Activated naive CD8-positive, alpha-beta T cell treated with anti-CD3 and anti-CD28 coated beads, Interleukin-2, amount 50 U/mL, for 24 hours (primary cell): ENCODE measurements around the gene ZNF80.

Experiments
- ATAC-seq: fragments of 150-1000 bp; cut with Tn5 transposase; one replicate; pipeline ENCODE4 v1.10.0; 2021
- DNase-seq: peaks from one replicate; pipeline ENCODE4 v3.0.0; 2021
- H3K27ac Mint-ChIP-seq: one replicate; pipeline ENCODE4 v1.8.0; 2021; ENCODE audit warnings: mild to moderate bottlenecking, mixed read lengths
- H3K27me3 Mint-ChIP-seq: one replicate; pipeline ENCODE4 v1.8.0; 2021; ENCODE audit warnings: mixed read lengths
- H3K36me3 Mint-ChIP-seq: one replicate; pipeline ENCODE4 v1.8.0; 2021; ENCODE audit warnings: low read depth, mixed read lengths
- H3K4me1 Mint-ChIP-seq: one replicate; pipeline ENCODE4 v1.8.0; 2021; ENCODE audit warnings: mixed read lengths
- H3K4me3 Mint-ChIP-seq: one replicate; pipeline ENCODE4 v1.8.0; 2021; ENCODE audit warnings: mild to moderate bottlenecking, moderate library complexity, mixed read lengths
- H3K9me3 Mint-ChIP-seq: one replicate; pipeline ENCODE4 v1.8.0; 2021; ENCODE audit warnings: mixed read lengths

Gene ZNF80

GRCh38 chr3:114235431-114235830, 1.9 kb downstream of the ZNF80 start:
- Mint-ChIP-seq H3K27me3 (no peaks in the 10 kb centered on the region), H3K36me3 (peaks cover 12% of the 10 kb centered on the region), H3K4me1 (peaks cover 62% of the 10 kb centered on the region), H3K27ac (peak overlapping the region; percentile 50), H3K4me3 (peak overlapping the region; percentile 62), H3K9me3 (no peaks in the 10 kb centered on the region)
- DNase-seq (no peak), ATAC-seq (no peak)

DNA sequence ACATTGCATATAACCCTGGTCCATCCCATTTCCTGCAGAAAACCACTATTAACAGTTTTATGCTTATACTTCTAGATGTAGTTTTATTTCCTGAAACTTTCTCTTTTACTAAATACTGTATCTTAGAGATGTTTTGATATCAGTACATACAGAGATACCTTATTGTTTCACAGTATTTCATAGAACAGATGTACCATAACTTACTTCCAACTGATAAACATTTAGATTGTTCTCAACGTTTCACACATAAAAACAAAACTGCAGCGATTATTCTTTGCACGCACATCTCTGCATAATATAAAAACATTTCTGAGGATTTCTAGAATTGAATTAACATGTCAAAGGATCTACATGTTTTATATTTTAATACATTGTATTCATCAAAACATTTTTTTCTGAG, 2.6 kb downstream of the ZNF80 start:
- H3K36me3 Mint-ChIP-seq: peaks cover 14% of the 10 kb centered on the region
- DNase-seq: no peak
- ATAC-seq: no peak
- peaks cover 65% of the 10 kb centered on the region for H3K4me1 Mint-ChIP-seq
- H3K27me3 Mint-ChIP-seq: no peaks in the 10 kb centered on the region
- H3K4me3 Mint-ChIP-seq: peak overlapping the region; percentile 62
- no peaks in the 10 kb centered on the region for H3K9me3 Mint-ChIP-seq
- H3K27ac Mint-ChIP-seq: peak overlapping the region; percentile 50

GRCh38 chr3:114231616-114232015, 5.8 kb downstream of the ZNF80 start:
- Mint-ChIP-seq H3K9me3 (no peaks in the 10 kb centered on the region), H3K4me1 (peaks cover 71% of the 10 kb centered on the region), H3K36me3 (peaks cover 27% of the 10 kb centered on the region), H3K27me3 (no peaks in the 10 kb centered on the region), H3K27ac (peak overlapping the region; percentile 91), H3K4me3 (peak overlapping the region; percentile 30)
- DNase-seq: peak; percentile 68
- peak; percentile 88 for ATAC-seq

DNA sequence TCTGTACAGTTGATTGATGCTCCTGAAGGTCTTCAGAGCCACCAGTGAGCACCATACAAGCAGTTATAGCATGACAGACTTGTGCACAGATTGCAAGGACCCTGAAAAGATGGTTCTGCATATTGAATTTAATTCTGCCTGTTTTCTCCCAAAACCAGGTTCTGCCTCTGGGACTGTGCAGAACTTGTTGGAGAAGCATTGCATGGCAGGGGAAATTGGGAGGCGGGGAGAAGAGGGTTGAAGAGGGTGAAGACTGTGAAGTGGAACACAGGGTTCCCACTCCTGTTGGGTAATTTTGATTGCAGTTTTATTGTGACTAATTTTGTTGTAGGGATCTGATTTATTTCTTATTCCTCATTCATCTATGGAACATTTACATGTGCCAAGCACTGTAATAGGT, 10.3 kb downstream of the ZNF80 start:
- Mint-ChIP-seq H3K4me1 (peaks cover 33% of the 10 kb centered on the region), H3K36me3 (peaks cover 54% of the 10 kb centered on the region)
- ATAC-seq: no peak

DNA sequence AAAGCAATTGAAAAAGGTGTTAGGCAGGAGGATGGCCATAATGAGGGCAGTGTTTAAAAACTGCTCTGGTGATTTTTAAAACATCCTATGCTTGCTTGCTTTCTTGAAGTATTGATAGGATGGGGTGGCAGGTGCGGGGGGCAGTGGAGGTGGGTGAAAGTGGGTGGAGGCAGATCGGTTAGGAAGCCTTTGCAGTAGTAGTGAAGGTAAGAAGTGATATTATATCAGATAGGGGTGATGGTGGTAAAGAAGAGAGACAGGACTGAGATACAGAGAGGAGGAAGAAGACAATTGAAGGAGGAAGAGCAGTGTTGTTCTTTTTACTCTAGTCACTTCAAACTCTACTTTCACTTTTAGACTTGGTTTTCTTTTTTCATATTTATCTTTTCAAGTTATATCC, 11.1 kb downstream of the ZNF80 start:
- no peak for ATAC-seq
- H3K4me1 Mint-ChIP-seq: peaks cover 25% of the 10 kb centered on the region

More for the DNA sequence above, 10.3 kb downstream of the ZNF80 start:
- H3K27me3 Mint-ChIP-seq: no peaks in the 10 kb centered on the region
- H3K27ac Mint-ChIP-seq: no peak overlapping the region
- peak overlapping the region; percentile 8 for H3K4me3 Mint-ChIP-seq
- H3K9me3 Mint-ChIP-seq: peaks cover 25% of the 10 kb centered on the region
- DNase-seq: no peak

GRCh38 chr3:114223143-114223542, 14.2 kb downstream of the ZNF80 start:
- no peak for DNase-seq
- Mint-ChIP-seq H3K4me3 (peak overlapping the region; percentile 30), H3K4me1 (no peaks in the 10 kb centered on the region), H3K36me3 (peaks cover 57% of the 10 kb centered on the region), H3K9me3 (peaks cover 25% of the 10 kb centered on the region), H3K27ac (no peak overlapping the region), H3K27me3 (no peaks in the 10 kb centered on the region)
- peak; percentile 79 for ATAC-seq

More for the DNA sequence above, 11.1 kb downstream of the ZNF80 start:
- Mint-ChIP-seq H3K27ac (no peak overlapping the region), H3K9me3 (peaks cover 25% of the 10 kb centered on the region), H3K4me3 (peak overlapping the region; percentile 41), H3K36me3 (peaks cover 59% of the 10 kb centered on the region), H3K27me3 (no peaks in the 10 kb centered on the region)
- no peak for DNase-seq

DNA sequence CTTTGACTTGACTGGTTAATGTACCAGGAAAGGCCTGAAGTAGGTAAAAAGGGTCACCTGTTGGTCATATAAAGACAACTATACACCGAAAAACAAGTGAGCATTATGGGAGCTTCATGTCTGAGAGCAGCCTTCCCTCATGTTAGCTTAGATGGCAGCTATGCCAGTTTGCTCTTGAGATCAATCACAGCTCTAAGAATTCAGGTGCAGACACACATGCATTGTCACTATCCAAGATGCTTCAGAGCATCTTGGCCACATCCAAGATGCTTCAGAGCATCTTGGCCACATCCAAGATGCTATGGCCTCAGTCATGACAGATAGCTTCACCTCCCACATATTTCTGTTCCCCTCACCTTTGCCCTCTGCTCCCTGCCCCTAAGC, 15.5 kb downstream of the ZNF80 start:
- Mint-ChIP-seq H3K9me3 (peaks cover 25% of the 10 kb centered on the region), H3K27me3 (no peaks in the 10 kb centered on the region), H3K27ac (no peak overlapping the region), H3K4me3 (peak overlapping the region; percentile 72), H3K4me1 (no peaks in the 10 kb centered on the region), H3K36me3 (peaks cover 58% of the 10 kb centered on the region)
- ATAC-seq: peak; percentile 0
- no peak for DNase-seq

- H3K36me3 Mint-ChIP-seq: peaks cover 54% of the 10 kb centered on the region
- no peak overlapping the region for H3K27ac Mint-ChIP-seq
- H3K27me3 Mint-ChIP-seq: no peaks in the 10 kb centered on the region
- ATAC-seq: peak; percentile 40
- peaks cover 25% of the 10 kb centered on the region for H3K9me3 Mint-ChIP-seq
- peak; percentile 56 for DNase-seq
- H3K4me3 Mint-ChIP-seq: peak overlapping the region; percentile 72
- no peaks in the 10 kb centered on the region for H3K4me1 Mint-ChIP-seq
Measured at GRCh38 chr3:114221165-114221880, 16.1 kb downstream of the ZNF80 start.

DNA sequence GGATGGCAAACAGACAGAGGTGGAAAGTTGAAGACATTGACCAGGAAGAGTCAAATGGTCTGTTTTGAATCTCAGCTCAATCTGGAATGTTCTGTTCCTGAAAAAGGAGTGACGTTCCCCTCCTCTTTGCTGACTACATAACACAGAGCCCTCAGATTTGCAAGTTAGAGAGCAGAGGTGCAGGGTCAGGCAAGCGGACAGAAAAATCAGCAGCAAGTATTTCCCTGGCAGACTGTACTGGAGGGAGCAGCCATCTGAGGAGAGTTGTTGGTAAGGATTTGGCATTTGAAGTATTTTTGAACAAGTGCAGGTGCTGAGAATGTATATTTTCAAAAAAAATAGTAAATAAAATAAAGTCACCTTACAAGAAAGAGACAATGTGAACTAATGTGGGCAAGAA, 17.6 kb downstream of the ZNF80 start:
- no peak for ATAC-seq
- Mint-ChIP-seq H3K36me3 (peaks cover 38% of the 10 kb centered on the region), H3K9me3 (peaks cover 11% of the 10 kb centered on the region), H3K4me1 (no peaks in the 10 kb centered on the region), H3K27ac (no peak overlapping the region), H3K27me3 (no peaks in the 10 kb centered on the region), H3K4me3 (no peak overlapping the region)
- no peak for DNase-seq

DNA sequence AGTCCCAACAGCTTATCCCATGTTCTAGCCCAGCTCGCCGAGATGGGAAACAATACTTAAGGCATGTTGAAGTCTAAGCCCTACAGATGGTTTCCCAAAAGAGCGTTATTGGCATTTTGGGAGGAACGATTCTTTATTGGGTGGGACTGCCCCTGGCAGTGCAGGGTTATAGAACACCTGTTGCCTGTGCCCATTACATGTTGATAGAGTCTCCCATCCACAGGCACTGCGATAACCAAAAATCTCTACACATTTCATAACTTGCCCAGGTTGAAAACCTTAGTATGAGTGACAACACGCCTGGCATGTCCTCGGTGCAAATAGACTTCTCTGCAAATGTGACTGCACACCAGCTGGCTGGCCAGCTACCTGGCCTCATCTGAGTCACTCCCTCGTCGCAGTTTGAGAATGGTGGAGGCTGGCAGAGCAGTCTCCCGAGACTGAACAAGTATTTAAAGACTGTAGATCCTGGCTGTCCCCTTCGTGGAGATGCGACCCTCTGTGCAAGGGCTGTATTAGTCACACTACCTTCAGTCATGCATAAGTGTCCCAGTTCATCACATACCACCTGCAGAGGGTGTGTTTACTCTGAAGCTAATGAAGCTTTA, 18.7 kb downstream of the ZNF80 start:
- ATAC-seq: no peak
- peaks cover 4% of the 10 kb centered on the region for H3K9me3 Mint-ChIP-seq
- H3K4me3 Mint-ChIP-seq: no peak overlapping the region
- H3K4me1 Mint-ChIP-seq: no peaks in the 10 kb centered on the region
- peaks cover 29% of the 10 kb centered on the region for H3K36me3 Mint-ChIP-seq
- DNase-seq: no peak
- no peaks in the 10 kb centered on the region for H3K27me3 Mint-ChIP-seq
- H3K27ac Mint-ChIP-seq: no peak overlapping the region

GRCh38 chr3:114218006-114218405, 19.4 kb downstream of the ZNF80 start:
- H3K27me3 Mint-ChIP-seq: no peaks in the 10 kb centered on the region
- no peaks in the 10 kb centered on the region for H3K4me1 Mint-ChIP-seq
- no peak overlapping the region for H3K27ac Mint-ChIP-seq
- DNase-seq (no peak), ATAC-seq (no peak)
- no peaks in the 10 kb centered on the region for H3K9me3 Mint-ChIP-seq
- no peak overlapping the region for H3K4me3 Mint-ChIP-seq
- H3K36me3 Mint-ChIP-seq: peaks cover 24% of the 10 kb centered on the region

DNA sequence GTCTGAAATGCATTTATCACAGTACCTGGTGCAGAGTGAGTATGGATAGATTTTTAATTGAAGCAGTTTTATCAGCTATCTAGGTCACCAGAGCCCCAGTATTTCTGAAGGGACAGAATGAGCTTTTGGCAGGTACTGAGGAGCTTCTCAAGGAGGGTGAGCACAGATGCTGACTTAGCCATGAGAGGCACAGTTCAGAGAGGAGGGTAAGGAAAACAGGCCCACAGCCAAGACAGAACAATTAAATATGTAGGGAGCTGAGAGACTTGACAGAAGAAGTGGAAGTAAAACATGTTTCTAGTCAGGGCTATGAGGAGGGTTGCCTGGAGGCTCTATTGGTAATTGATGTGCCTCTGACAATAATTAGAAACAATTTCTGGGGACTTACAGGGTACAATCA, 20.1 kb downstream of the ZNF80 start:
- no peaks in the 10 kb centered on the region for H3K27me3 Mint-ChIP-seq
- H3K27ac Mint-ChIP-seq: no peak overlapping the region
- H3K9me3 Mint-ChIP-seq: no peaks in the 10 kb centered on the region
- no peak for DNase-seq
- H3K4me1 Mint-ChIP-seq: no peaks in the 10 kb centered on the region
- no peak overlapping the region for H3K4me3 Mint-ChIP-seq
- ATAC-seq: no peak
- peaks cover 24% of the 10 kb centered on the region for H3K36me3 Mint-ChIP-seq

DNA sequence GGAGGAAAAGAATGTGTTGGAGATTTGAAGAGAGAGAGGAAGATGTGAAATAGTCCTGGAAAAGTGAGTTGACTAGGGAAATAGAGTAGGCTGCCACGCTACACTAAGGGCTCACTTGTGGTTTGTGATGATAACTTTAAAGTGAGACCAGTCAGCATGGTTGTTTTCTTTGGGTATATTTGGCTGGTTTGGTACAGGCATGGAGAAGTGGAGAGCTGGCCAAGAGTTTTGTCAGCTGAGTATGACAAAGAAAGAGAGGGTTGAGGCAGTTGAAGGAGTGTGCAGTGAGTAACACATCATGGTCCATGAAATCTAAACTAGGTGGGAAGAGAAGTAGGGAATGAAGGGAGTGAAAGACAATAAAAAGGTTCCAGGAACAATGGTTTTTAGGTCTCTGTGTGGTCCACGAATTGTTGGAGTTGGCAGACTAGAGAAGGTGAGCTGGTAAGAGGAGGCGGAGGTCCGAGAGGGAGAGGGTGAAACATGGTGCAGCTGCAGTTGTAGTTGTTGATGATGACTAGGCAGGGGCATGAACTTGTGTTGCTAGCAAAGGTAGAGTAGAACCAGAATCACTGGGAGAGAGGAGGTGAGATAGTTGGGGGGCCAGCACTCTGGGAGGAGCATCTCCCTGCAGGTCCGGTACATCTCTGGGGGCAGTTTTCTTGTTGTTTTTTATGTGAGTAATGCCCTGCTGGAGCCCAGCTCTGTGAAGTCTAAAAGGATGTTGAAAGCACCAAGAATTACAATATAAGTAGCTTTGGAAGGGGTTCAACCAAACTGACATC, 21.0 kb downstream of the ZNF80 start:
- Mint-ChIP-seq H3K9me3 (no peaks in the 10 kb centered on the region), H3K4me3 (no peak overlapping the region), H3K36me3 (peaks cover 19% of the 10 kb centered on the region), H3K27me3 (no peaks in the 10 kb centered on the region), H3K27ac (no peak overlapping the region), H3K4me1 (no peaks in the 10 kb centered on the region)
- ATAC-seq: no peak
- DNase-seq: no peak

GRCh38 chr3:114214542-114215341, 22.6 kb downstream of the ZNF80 start:
- no peak overlapping the region for H3K27ac Mint-ChIP-seq
- no peaks in the 10 kb centered on the region for H3K4me1 Mint-ChIP-seq
- H3K27me3 Mint-ChIP-seq: no peaks in the 10 kb centered on the region
- ATAC-seq (peak; percentile 64), DNase-seq (no peak)
- no peak overlapping the region for H3K4me3 Mint-ChIP-seq
- peaks cover 9% of the 10 kb centered on the region for H3K9me3 Mint-ChIP-seq
- peaks cover 18% of the 10 kb centered on the region for H3K36me3 Mint-ChIP-seq
